ENCODE data around the gene BSND. TPM values are rescaled to one million over a fixed set of nuclear protein-coding genes. Genes with fewer than 3 reads are reported as not detected.

BSND gene
- total RNA-seq, 2 donors from 2014 or later = not detected

- no peak overlapping the region for H3K27ac ChIP-seq
- no peak for DNase-seq (ENCODE audit: low spot score)
- TF ChIP-seq, protein P1, sequence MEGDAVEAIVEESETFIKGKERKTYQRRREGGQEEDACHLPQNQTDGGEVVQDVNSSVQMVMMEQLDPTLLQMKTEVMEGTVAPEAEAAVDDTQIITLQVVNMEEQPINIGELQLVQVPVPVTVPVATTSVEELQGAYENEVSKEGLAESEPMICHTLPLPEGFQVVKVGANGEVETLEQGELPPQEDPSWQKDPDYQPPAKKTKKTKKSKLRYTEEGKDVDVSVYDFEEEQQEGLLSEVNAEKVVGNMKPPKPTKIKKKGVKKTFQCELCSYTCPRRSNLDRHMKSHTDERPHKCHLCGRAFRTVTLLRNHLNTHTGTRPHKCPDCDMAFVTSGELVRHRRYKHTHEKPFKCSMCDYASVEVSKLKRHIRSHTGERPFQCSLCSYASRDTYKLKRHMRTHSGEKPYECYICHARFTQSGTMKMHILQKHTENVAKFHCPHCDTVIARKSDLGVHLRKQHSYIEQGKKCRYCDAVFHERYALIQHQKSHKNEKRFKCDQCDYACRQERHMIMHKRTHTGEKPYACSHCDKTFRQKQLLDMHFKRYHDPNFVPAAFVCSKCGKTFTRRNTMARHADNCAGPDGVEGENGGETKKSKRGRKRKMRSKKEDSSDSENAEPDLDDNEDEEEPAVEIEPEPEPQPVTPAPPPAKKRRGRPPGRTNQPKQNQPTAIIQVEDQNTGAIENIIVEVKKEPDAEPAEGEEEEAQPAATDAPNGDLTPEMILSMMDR (IDR thresholded peaks at IDR 0.05) = no peak
- H3K36me3 ChIP-seq = no peaks in the 10 kb centered on the region
- H3K9me3 ChIP-seq = no peaks in the 10 kb centered on the region
- H3K27me3 ChIP-seq = peaks cover 4 to 6% of the 10 kb centered on the region in 2 donors
- no peak overlapping the region for H3K4me3 ChIP-seq
- H3K4me1 ChIP-seq = peaks cover 0 to 7% of the 10 kb centered on the region in 2 donors
Observed at GRCh38 chr1:54998100-54998499, 633 bp upstream of the BSND start.

- DNase-seq (ENCODE audit: low spot score) = no peak
- H3K4me3 ChIP-seq = no peak overlapping the region
- TF ChIP-seq, protein P1 (IDR thresholded peaks at IDR 0.05) = no peak
- peaks cover 0 to 7% of the 10 kb centered on the region in 2 donors for H3K4me1 ChIP-seq
- no peak overlapping the region for H3K27ac ChIP-seq
- no peaks in the 10 kb centered on the region for H3K36me3 ChIP-seq
- peaks cover 4 to 6% of the 10 kb centered on the region in 2 donors for H3K27me3 ChIP-seq
- H3K9me3 ChIP-seq = no peaks in the 10 kb centered on the region
Observed at GRCh38 chr1:55000110-55001085, 1.7 kb downstream of the BSND start.

GRCh38 chr1:55001311-55001710, 2.6 kb downstream of the BSND start:
- Histone ChIP-seq H3K9me3 (no peaks in the 10 kb centered on the region), H3K4me3 (no peak overlapping the region), H3K27me3 (peaks cover 4 to 6% of the 10 kb centered on the region in 2 donors), H3K27ac (no peak overlapping the region), H3K36me3 (no peaks in the 10 kb centered on the region), H3K4me1 (peaks cover 0 to 7% of the 10 kb centered on the region in 2 donors)
- TF ChIP-seq, protein P1 (IDR thresholded peaks at IDR 0.05) = no peak
- DNase-seq (ENCODE audit: low spot score) = no peak

DNA sequence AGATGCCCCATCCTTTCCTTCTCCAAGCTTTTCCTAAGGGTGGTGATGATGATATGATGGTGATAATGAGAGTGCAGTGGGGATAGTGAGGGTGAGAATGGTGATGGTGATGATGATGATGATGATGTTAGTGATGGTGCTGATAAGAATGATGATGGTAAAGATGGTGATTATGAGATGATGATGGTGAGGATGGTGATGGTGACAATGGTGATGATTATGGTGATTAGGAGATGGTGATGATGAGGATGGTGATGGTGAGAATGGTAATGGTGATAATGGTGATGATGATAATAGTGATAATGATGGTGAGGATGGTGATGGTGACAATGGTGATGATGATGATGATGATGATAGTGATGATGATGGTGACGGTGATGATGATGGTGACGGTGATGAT, 4.0 kb downstream of the BSND start:
- no peak overlapping the region for H3K4me3 ChIP-seq
- TF ChIP-seq, protein P1 (IDR thresholded peaks at IDR 0.05) = no peak
- no peak for DNase-seq (ENCODE audit: low spot score)
- no peaks in the 10 kb centered on the region for H3K9me3 ChIP-seq
- H3K36me3 ChIP-seq = no peaks in the 10 kb centered on the region
- H3K27me3 ChIP-seq = no peaks in the 10 kb centered on the region
- no peaks in the 10 kb centered on the region for H3K4me1 ChIP-seq
- no peak overlapping the region for H3K27ac ChIP-seq

- H3K27ac ChIP-seq = no peak overlapping the region
- no peak overlapping the region for H3K4me3 ChIP-seq
- H3K36me3 ChIP-seq = no peaks in the 10 kb centered on the region
- H3K27me3 ChIP-seq = no peaks in the 10 kb centered on the region
- TF ChIP-seq, protein P1 (IDR thresholded peaks at IDR 0.05) = no peak
- no peaks in the 10 kb centered on the region for H3K4me1 ChIP-seq
- no peaks in the 10 kb centered on the region for H3K9me3 ChIP-seq
- no peak for DNase-seq (ENCODE audit: low spot score)
Observed at GRCh38 chr1:55005351-55006140, 6.8 kb downstream of the BSND start.

All from right atrium auricular region (tissue), 2 donors.